ENCODE data around the gene PANK4. TPM values are rescaled to one million over a fixed set of nuclear protein-coding genes. Genes with fewer than 3 reads are reported as not detected.

Gene PANK4
- total and polyA plus RNA-seq, 2 of the 8 experiments (the other 6 are each of a cell fraction or from before 2014, with no cell fraction given) = 20.1 to 29.7 TPM

GRCh38 chr1:2460996-2461751 is 65.2 kb downstream of the PANK4 start (continued):
- TF ChIP-seq CEBPB (IDR thresholded peaks at IDR 0.05; ENCODE audit: low read depth, low read length) = no peak
- no peak for TF ChIP-seq TCF12 (IDR thresholded peaks at IDR 0.05; ENCODE audit: low read depth, low read length)
- no peak for TF ChIP-seq ASH2L (IDR thresholded peaks at IDR 0.05; ENCODE audit: low read length)
- TF ChIP-seq JUN (IDR thresholded peaks at IDR 0.05; ENCODE audit: low read depth, low read length) = no peak
- TF ChIP-seq, protein P1, sequence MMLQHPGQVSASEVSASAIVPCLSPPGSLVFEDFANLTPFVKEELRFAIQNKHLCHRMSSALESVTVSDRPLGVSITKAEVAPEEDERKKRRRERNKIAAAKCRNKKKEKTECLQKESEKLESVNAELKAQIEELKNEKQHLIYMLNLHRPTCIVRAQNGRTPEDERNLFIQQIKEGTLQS (IDR thresholded peaks at IDR 0.05; ENCODE audit: insufficient read depth, low read depth, low read length) = no peak

Data from H1 (cell line).